SK-N-MC (cell line): Measurements from ENCODE around the gene HAUS8.
"Not testable (repeated sequence)": the region's sequence is repeated elsewhere in the genome, so short reads cannot be mapped to it uniquely, and the experiment has no call there.

ENCODE experiments used
- DNase-seq: peaks from one replicate; pipeline ENCODE4 v3.0.0-alpha.2; 2011; ENCODE audit warnings: low read depth, low spot score
- H3K27ac ChIP-seq: fragments of 200-600 bp; sonication (generic); 2 replicates; pipeline ENCODE4 v1.5.1; 2016; ENCODE audit warnings: mixed run types
- H3K36me3 ChIP-seq: fragments of 200-600 bp; sonication (generic); 2 replicates; pipeline ENCODE4 v1.6.1; 2017; ENCODE audit warnings: antibody characterized with exemption, low read length, mixed read lengths; ENCODE audit not compliant: insufficient read depth
- H3K4me3 ChIP-seq: fragments of 200-600 bp; sonication (generic); 2 replicates; pipeline ENCODE4 v1.5.1; 2016
- H3K9ac ChIP-seq: fragments of 200-600 bp; sonication (generic); 2 replicates; pipeline ENCODE4 v1.8.0; 2017; ENCODE audit warnings: mixed run types, mixed read lengths; ENCODE audit not compliant: insufficient read length
- H3K9me3 ChIP-seq: fragments of 200-600 bp; sonication (generic); 2 replicates; pipeline ENCODE4 v1.6.1; 2017; ENCODE audit warnings: low read depth, mild to moderate bottlenecking, antibody characterized with exemption, low read length, moderate library complexity, mixed read lengths
- EZH2 ChIP-seq: fragments of 200-600 bp; sonication (generic); IDR thresholded peaks from one replicate; pipeline ENCODE4 v1.6.1; 2017; ENCODE audit warnings: antibody characterized with exemption
- FOXP2 ChIP-seq: optimal IDR thresholded peaks from 2 replicates; pipeline ENCODE3; 2011; ENCODE audit warnings: mild to moderate bottlenecking, moderate library complexity; ENCODE audit not compliant: insufficient read depth; ENCODE audit errors: extremely low read length, control extremely low read depth
- POLR2AphosphoS5 ChIP-seq: IDR thresholded peaks from 2 replicates; pipeline ENCODE4 v1.6.1; 2012; ENCODE audit warnings: mild to moderate bottlenecking, low read depth, low read length, borderline replicate concordance

Gene HAUS8

DNA sequence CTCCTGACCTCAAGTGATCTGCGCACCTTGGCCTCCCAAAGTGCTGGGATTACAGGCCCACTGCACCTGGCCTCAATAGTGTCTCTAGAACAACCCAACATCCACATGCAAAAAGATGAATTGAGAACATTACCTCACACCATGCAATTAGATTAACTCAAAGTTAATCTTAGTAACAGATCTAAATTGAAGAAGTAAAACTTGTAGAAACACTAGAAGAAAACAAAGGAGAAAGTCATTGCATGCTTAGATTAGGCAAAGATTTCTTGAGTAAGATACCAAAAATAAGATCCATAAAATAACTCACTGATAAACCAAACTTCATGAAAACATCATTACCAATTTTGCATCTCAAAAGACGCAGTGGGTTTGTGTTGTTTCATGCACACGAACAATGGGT, 51.4 kb downstream of the HAUS8 start:
- H3K36me3 ChIP-seq = no peaks in the 10 kb centered on the region
- no peak for TF ChIP-seq EZH2
- TF ChIP-seq FOXP2 = no peak
- TF ChIP-seq POLR2AphosphoS5 = no peak
- H3K9me3 ChIP-seq = no peaks in the 10 kb centered on the region
- no peak for DNase-seq
- no peak overlapping the region for H3K27ac ChIP-seq
- no peak overlapping the region for H3K9ac ChIP-seq
- H3K4me3 ChIP-seq = no peak overlapping the region

GRCh38 chr19:17022738-17023137, 52.5 kb downstream of the HAUS8 start:
- no peak overlapping the region for H3K27ac ChIP-seq
- H3K4me3 ChIP-seq = no peak overlapping the region
- no peaks in the 10 kb centered on the region for H3K36me3 ChIP-seq
- no peak overlapping the region for H3K9ac ChIP-seq
- TF ChIP-seq POLR2AphosphoS5 = no peak
- no peak for TF ChIP-seq EZH2
- TF ChIP-seq FOXP2 = no peak
- H3K9me3 ChIP-seq = no peaks in the 10 kb centered on the region
- no peak for DNase-seq

- no peaks in the 10 kb centered on the region for H3K9me3 ChIP-seq
- no peak overlapping the region for H3K4me3 ChIP-seq
- no peak overlapping the region for H3K27ac ChIP-seq
- H3K9ac ChIP-seq = no peak overlapping the region
- DNase-seq = no peak
- H3K36me3 ChIP-seq = no peaks in the 10 kb centered on the region
- no peak for TF ChIP-seq POLR2AphosphoS5
- no peak for TF ChIP-seq EZH2
- TF ChIP-seq FOXP2 = no peak
Observed at GRCh38 chr19:17021793-17022590, 53.3 kb downstream of the HAUS8 start.

GRCh38 chr19:17021328-17021727, 53.9 kb downstream of the HAUS8 start:
- TF ChIP-seq EZH2 (no peak), POLR2AphosphoS5 (no peak), FOXP2 (no peak)
- H3K4me3 ChIP-seq = no peak overlapping the region
- H3K9me3 ChIP-seq = no peaks in the 10 kb centered on the region
- H3K9ac ChIP-seq = no peak overlapping the region
- no peak for DNase-seq
- H3K27ac ChIP-seq = no peak overlapping the region
- H3K36me3 ChIP-seq = no peaks in the 10 kb centered on the region

DNA sequence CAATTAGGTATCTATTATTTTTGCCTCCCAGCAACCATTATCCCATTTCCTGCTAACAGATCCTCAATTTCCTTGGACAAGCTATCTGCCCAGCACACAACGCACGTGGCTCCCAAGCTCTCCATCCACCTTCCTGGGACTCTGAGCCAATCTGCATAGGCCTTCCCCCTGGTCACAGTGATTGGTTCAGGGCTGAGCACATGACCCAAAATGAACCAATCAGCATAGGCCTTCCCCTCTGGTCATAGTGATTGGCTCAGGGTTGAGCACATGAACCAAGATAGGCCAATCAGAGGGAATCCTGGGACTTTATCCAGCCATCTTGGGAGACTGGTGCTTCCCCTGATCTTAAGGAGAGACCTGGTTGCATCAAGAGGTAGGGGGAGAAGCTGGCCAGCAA, 54.4 kb downstream of the HAUS8 start:
- H3K4me3 ChIP-seq = no peak overlapping the region
- H3K27ac ChIP-seq = no peak overlapping the region
- no peaks in the 10 kb centered on the region for H3K9me3 ChIP-seq
- H3K9ac ChIP-seq = no peak overlapping the region
- no peaks in the 10 kb centered on the region for H3K36me3 ChIP-seq
- DNase-seq = no peak
- TF ChIP-seq POLR2AphosphoS5 = no peak
- TF ChIP-seq FOXP2 = no peak
- no peak for TF ChIP-seq EZH2

GRCh38 chr19:17020385-17020784, 54.9 kb downstream of the HAUS8 start:
- DNase-seq = no peak
- Histone ChIP-seq H3K27ac (no peak overlapping the region), H3K36me3 (no peaks in the 10 kb centered on the region), H3K4me3 (no peak overlapping the region), H3K9me3 (no peaks in the 10 kb centered on the region), H3K9ac (no peak overlapping the region)
- TF ChIP-seq EZH2 = no peak
- no peak for TF ChIP-seq FOXP2
- TF ChIP-seq POLR2AphosphoS5 = no peak

- DNase-seq = not testable (repeated sequence)
Observed at GRCh38 chr19:17014212-17014861, 60.9 kb downstream of the HAUS8 start.

DNA sequence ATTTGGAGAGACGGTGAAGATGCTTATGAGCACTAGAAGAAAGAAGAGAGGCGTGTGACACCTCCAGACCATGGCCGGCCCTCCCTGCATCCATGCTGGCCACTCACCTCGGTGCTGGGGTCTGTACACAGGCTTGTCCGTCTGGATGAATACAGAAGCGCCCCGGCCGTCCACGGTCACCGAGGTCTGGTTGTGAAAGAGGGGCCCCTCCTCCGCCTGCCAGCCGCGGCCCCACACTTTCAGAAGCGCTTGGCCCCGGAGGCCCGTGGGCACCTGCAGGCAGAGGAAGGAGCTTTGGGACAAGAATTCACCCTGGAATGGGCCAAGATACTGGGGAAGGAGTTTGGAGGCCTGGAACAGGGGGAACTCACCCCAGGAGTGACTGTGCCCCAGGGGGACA, 63.8 kb downstream of the HAUS8 start:
- no peak overlapping the region for H3K27ac ChIP-seq
- no peak overlapping the region for H3K4me3 ChIP-seq
- no peaks in the 10 kb centered on the region for H3K36me3 ChIP-seq
- TF ChIP-seq EZH2 (no peak), POLR2AphosphoS5 (no peak), FOXP2 (no peak)
- H3K9ac ChIP-seq = no peak overlapping the region
- DNase-seq = no peak
- no peaks in the 10 kb centered on the region for H3K9me3 ChIP-seq

More at GRCh38 chr19:17014212-17014861, 60.9 kb downstream of the HAUS8 start:
- H3K9ac ChIP-seq, H3K4me3 ChIP-seq, H3K9me3 ChIP-seq, H3K36me3 ChIP-seq, H3K27ac ChIP-seq: not testable (repeated sequence)
